ENCODE results near the gene DOCK2.
"Not testable (repeated sequence)": the region's sequence is repeated elsewhere in the genome, so short reads cannot be mapped to it uniquely, and the experiment has no call there.

DOCK2 gene

GRCh38 chr5:170070556-170071412 is 433.7 kb downstream of the DOCK2 start:
- DNase-seq: peak; percentile 11 to 28

- DNase-seq: no peak
These were observed 434.7 kb downstream of the DOCK2 start for GRCh38 chr5:170071748-170072147.

DNA sequence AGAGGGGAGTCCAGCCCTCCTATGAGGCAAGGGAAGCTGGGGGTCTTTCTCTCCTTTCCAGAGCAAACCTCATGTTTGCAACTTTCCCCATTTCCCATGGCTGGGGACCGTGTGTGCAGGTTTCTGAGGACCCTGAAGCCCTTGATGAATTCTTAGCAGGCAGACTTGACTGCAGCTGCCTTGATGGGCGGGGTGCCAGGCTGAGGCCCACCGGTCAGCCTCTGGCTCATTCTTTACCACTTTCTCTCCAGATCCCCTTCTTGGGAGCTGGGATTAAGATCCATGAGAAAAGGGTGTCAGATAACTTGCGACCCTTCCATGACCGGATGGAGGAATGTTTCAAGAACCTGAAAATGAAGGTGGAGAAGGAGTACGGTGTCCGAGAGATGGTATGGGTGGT is 438.6 kb downstream of the DOCK2 start:
- DNase-seq: no peak

- no peak for DNase-seq
These were observed 439.1 kb downstream of the DOCK2 start for GRCh38 chr5:170076211-170076610.

DNA sequence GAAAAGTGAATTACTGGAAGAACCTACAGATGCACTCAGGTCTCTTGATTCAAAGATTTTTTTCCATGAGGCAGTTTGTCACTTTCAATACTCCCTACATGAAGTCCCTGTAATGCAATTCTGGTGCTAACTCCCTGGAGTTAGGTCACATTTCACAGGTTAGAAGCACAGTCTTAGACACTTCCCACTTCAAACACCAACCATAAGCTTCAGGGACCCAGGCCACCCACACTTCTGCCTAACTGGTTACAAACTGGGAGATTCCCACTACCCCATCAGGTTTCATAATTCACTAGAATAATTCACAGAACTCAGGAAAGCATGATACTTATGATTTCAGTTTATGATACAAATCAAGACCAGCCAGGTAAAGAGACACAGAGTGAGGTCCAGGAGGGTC is 439.7 kb downstream of the DOCK2 start:
- DNase-seq: peak in 1 of 2 experiments; percentile 11

GRCh38 chr5:170077526-170077925 is 440.5 kb downstream of the DOCK2 start:
- DNase-seq: no peak

DNA sequence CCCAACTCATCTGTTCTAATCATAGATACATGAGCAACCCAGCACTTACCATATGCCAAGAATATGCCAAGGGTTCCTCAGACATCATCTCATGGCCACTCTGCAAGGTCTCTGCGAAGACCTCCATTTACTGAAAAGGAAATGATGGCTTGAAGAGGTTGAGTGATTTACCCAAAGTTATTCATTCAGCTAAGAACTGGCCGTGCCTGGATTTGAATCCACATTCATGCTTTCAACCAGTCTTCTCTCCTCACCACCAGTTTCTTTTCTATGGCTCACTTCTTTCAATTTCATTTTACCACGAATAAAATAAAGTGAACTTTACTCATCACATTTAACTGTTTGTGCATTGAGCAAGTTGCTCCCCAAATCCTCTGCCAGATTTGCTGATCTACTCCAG is 441.4 kb downstream of the DOCK2 start:
- no peak for DNase-seq

- DNase-seq: no peak
These were observed 441.9 kb downstream of the DOCK2 start for GRCh38 chr5:170078931-170079330.

DNA sequence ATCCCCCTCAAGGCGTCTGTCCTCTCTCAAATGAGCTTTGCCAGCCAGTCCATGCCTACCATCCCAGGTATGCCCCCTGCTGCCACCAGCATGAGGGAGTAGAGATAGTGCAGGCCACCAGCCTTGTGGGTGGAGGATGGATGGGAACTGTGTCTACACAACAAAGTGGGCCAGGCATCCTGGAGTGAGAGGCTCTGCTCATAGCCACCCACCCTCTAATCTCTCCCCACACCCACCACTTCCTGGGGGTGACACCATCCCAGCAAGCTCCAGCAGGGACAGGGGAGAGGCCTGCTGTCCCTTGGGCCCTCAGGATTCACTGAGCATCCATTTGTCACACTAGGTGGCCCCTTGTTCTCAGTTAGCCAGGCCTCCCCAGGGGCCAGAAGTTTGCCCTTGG is 443.1 kb downstream of the DOCK2 start:
- DNase-seq: no peak

- DNase-seq: no peak
These were observed 443.8 kb downstream of the DOCK2 start for GRCh38 chr5:170080786-170081445.

- DNase-seq: no peak
These were observed 444.5 kb downstream of the DOCK2 start for GRCh38 chr5:170081616-170082015.

DNA sequence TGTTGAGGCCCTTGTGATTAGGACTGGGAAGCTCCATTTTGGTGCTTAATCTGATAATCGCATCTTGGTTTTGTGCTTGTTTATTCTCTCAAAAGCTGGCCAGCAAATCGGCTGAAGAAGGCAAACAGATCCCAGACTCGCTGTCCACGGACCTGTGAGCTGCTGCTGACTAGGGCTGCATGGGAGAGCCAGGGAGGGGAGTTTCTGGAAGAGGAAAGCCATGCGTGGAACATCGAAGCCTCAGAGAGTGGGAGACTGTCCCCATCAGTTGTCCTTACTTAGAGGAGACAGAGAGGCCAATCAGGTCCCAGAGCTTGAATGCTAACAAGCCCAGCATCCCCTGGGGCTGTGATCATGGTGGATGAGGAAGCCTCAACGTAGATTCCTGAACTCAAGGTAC is 445.6 kb downstream of the DOCK2 start:
- no peak for DNase-seq

DNA sequence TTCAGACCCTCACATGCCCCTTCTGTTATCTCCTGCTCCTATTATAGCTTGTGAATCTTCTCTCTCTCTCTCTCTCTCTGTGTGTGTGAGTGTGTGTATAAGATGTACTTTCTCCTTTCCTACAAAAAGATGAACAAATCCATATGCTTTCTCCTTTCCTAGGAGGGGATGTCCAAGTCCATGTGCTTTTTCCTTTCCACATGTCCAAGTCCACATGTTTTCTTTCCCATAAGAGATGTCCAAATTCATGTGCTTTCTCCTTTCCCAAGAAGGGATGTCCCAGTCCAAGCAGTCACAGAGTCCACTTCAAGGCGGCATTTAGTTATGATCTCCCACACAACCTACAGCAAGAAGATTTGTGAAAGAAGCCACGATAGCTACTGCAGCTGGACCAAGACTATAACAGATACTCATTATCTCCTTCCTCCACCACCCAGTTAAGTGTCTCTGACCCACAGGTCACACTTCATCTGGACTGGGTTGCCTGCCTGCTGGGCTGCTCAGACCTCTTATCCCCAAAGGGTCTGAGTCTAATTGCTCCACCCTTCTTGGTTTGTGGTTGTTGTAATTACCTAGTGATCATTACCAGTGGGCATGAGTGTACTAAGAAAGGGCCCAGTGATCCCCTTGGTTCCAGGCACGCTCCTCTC is 450.2 kb downstream of the DOCK2 start:
- no peak for DNase-seq

DNA sequence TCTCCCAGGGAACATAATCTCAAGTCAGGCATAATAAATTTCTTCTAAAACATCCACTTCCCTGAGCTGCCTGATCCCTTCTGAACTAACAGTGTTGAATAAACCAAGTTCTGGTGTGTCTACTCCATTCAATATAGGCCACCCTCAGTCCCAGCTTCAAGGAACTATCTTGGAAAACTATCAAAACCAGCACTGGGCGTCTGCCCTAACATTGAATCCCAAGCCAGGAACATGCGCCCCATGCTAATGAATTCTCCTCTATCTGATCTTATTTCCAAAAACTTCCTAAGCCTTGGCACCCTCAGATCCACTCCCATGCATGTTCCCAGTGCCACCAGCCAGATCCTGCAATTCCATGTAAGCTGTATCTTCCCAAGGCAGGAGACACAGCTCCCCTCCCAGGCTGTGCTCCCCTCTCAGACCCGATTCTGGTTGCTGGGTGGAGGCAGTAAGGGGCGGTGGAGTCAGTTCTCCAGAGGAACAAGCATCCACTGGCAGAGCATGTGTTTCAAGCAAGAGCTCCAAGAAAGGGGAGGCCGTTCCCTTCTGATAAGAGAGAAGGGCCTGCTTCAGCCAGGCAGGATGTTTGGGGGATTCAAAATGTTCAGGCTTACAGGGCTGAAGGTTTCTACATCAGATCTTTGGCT is 455.5 kb downstream of the DOCK2 start:
- DNase-seq: no peak

DNA sequence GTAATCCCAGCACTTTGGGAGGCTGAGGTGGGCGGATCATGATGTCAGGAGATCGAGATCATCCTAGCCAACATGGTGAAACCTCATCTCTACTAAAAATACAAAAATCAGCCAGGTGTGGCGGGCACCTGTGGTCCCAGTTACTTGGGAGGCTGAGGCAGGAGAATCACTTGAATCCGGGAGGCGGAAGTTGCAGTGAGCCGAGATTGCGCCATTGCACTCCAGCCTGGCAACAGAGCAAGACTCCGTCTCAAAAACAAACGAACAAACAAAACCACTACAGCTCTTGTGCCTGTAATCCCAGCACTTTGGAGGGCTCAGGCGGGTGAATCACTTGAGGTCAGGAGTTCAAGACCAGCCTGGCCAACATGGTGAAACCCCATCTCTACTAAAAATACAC is 457.3 kb downstream of the DOCK2 start:
- not testable (repeated sequence) for DNase-seq

DNA sequence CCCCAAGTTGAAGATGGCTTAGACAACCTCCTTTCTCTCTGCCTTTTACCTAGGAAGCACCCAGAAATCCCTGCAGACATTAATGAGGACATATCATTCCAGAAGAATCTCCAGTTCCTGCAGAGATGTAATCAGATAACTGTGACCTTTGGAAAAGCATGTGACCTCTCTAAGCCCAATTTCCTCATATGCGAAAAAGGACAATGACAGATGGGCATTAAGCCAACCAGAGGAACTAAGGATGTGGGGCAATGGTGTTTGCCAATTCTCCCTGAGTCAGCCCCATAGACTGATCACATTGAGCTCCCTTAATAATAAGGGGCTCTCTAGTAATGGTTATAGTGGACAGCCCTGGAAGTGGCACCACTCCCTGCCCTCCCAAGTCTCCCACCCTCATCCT is 458.6 kb downstream of the DOCK2 start:
- DNase-seq: no peak

- DNase-seq: no peak
These were observed 460.9 kb downstream of the DOCK2 start for GRCh38 chr5:170097934-170098333.

DNA sequence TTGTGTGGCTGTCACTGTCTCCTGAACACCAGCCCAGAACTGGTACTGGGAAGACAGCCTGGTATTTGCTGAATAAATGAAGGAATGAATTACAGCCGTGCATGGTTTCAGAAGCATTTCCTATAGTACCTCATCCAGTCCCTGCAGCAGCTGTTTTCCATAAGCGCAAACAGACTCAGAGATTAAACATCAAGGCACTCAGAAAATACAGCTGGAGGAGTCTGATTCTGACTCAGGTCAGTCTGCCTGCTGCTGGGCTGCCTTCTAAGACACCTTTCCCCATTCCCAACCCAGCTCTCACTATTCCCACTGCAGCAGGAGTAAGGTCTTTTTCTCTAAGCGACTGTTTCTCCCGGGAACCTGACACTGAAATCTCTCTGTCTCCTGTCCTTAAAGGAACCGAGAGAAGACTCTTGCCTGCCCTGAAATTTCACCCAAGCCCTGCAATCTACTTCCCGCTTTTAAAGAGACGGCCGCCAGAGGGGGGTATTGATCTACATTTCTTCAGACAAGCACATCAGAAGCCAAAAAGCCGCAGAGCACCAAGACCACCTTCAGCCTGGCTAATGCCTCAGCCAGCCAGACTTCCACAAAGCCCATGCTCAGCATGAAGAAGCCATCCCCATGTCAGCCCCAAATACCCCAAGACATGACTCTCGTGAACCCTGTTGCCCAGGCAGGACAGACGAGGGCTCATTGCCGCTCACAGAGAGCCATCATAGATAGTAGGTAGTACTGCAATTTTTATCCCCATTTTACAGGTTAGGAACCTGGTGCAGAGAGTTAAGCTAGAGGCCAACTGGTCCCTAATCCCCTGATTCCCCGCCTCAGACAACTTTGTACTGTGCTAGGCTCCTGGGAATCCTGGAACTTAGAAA is 463.2 kb downstream of the DOCK2 start:
- DNase-seq: peak; percentile 73 to 79

DNA sequence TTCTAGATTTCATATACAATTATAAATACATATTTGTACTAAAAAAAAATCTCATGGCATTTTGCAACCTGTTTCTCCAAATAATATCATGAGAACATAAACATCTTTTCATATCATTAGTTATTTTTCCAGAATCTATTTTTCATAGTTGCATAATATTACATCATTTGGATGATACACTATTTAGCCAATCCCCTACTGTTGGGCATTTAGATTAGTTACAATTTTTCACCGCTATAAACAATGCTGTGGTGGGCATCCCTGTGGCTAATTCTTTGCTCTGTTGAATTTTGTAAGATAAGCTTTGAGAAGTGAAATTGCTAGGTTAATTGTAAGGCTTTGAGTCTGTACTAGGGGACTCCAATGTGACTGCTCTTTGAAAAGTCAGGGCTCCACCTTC is 466.4 kb downstream of the DOCK2 start:
- DNase-seq: no peak

DNA sequence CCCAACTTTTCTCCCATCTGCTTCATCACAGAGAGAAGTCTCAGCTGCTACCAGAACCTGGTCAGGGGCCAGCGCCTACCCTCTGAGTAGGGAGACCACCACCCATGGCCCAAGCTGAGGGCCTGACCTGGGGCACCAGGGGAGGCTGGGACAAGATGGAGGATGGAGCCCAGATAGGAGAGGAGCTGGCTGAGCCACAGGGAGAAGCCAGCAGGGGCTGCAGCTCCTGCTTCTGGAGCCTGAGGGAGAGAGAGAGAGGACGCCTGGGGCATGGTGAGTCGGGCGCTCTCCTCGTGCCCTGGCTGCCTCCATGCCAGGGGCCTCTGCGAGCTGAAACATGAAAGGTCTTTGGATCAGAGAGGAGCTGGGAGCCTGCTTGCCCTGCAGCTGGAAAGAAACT is 467.2 kb downstream of the DOCK2 start:
- DNase-seq: no peak

DNA sequence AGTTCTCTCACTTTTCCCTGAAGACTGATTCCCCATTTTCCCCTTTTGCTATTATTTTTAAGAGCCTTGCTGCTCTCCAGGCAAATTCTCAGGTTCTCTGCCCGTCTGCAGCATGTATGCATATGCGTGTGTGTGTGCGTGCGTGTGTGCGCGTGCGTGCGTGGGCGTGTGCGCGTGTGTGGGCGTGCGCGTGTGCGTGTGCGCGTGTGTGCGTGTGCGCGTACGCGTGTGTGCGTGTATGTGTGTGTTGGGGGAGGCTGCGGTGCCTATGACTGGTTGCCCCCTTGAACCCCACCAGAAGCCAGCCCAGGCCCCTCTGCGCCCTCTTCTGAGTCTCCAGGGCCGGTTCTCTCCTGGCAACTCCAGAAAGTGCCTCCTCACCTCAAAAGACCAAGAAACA is 467.6 kb downstream of the DOCK2 start:
- DNase-seq: no peak
